NCI-H82 (cell line): ENCODE measurements around the gene SLC39A6.

Experiments used
- DNase-seq: peaks from one replicate; lab custom pipeline; 2025; lab: John Stamatoyannopoulos, UW

SLC39A6 gene

DNA sequence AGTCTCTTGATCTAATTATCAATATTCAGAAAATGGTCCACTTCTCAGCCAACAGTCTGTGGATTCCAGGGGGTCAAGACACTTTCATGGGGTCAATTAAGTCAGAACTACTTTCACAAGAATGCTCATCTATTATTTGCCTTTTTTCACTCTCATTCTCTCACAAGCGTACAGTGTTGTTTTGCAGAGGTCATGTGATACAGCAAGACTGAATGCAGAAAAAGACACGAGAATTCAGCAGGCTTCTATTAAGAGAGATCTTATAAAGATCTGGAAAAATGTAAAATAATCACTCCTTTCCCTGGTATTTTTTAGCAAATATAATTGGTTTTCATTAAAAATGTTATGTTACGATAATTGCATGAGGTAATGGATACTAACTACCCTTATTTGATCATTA is 70.5 kb downstream of the SLC39A6 start:
- no peak for DNase-seq
